SH-SY5Y (cell line): ENCODE data around the gene NKD2.

ENCODE experiments used
- GATA2 ChIP-seq: IDR thresholded peaks from 2 replicates; pipeline ENCODE4 v1.6.1; 2011; ENCODE audit warnings: mild to moderate bottlenecking, low read depth, low read length
- GATA3 ChIP-seq: IDR thresholded peaks from 2 replicates; pipeline ENCODE4 v1.6.1; 2011; ENCODE audit warnings: low read depth, mild to moderate bottlenecking, low read length, moderate library complexity

The NKD2 gene

GRCh38 chr5:1063661-1064382 is 55.2 kb downstream of the NKD2 start:
- TF ChIP-seq GATA3 (no peak), GATA2 (no peak)

GRCh38 chr5:1064383-1065142 is 56.0 kb downstream of the NKD2 start:
- TF ChIP-seq GATA3 = no peak
- TF ChIP-seq GATA2 = no peak

- TF ChIP-seq GATA3 (no peak), GATA2 (no peak)
These were observed 56.6 kb downstream of the NKD2 start for GRCh38 chr5:1065143-1065750.

GRCh38 chr5:1065891-1066650 is 57.5 kb downstream of the NKD2 start:
- no peak for TF ChIP-seq GATA2
- no peak for TF ChIP-seq GATA3

- TF ChIP-seq GATA3 (no peak), GATA2 (no peak)
These were observed 58.1 kb downstream of the NKD2 start for GRCh38 chr5:1066676-1067075.

- TF ChIP-seq GATA2 (no peak), GATA3 (no peak)
These were observed 58.8 kb downstream of the NKD2 start for GRCh38 chr5:1067141-1068121.

- TF ChIP-seq GATA2 = no peak
- TF ChIP-seq GATA3 = no peak
These were observed 59.7 kb downstream of the NKD2 start for GRCh38 chr5:1068204-1068894.

GRCh38 chr5:1068895-1069719 is 60.5 kb downstream of the NKD2 start:
- TF ChIP-seq GATA2 (no peak), GATA3 (no peak)

GRCh38 chr5:1069720-1070088 is 61.1 kb downstream of the NKD2 start:
- TF ChIP-seq GATA3 (no peak), GATA2 (no peak)

- no peak for TF ChIP-seq GATA3
- TF ChIP-seq GATA2 = no peak
These were observed 64.9 kb downstream of the NKD2 start for GRCh38 chr5:1073239-1074102.

GRCh38 chr5:1074226-1074625 is 65.6 kb downstream of the NKD2 start:
- TF ChIP-seq GATA3 (no peak), GATA2 (no peak)
